HL-60/S4 treated with retinoic acid at 250 ng/mL for 4 days and 3 days (cell line): Measurements from ENCODE around the gene BCL2L15.

Experiments used
- in situ Hi-C: fragments of 300-500 bp; cut with MboI; formaldehyde crosslinking; loops from 2 replicates; pipeline ENCODE4 v1.7.0; 2022; ENCODE audit warnings: low sequenced_read_pairs

Gene BCL2L15

GRCh38 chr1:113834716-113835115 is 52.7 kb downstream of the BCL2L15 start:
- in situ Hi-C loops: loop anchor here (10.0 kb wide), 1 partner anchor 60 kb away; no protein-coding TSS in a partner anchor
